Testis (tissue), 5 donors: ENCODE data around the gene ACP3. TPM values are rescaled to one million over a fixed set of nuclear protein-coding genes. Genes with fewer than 3 reads are reported as not detected.

ENCODE experiments used
- DNase-seq: peaks from one replicate; pipeline ENCODE4 v3.0.0-alpha.2; 2019
- H3K27ac ChIP-seq, 2 donors: fragments of 200-600 bp; sonication (generic); one replicate each; pipeline ENCODE4 v1.5.1; 2019
- H3K27me3 ChIP-seq: fragments of 200-600 bp; sonication (generic); one replicate; pipeline ENCODE4 v1.5.1; 2019
- H3K36me3 ChIP-seq: fragments of 200-600 bp; sonication (generic); one replicate; pipeline ENCODE4 v1.5.1; 2017; ENCODE audit warnings: low read depth; ENCODE audit errors: missing control alignments
- H3K4me1 ChIP-seq: fragments of 200-600 bp; sonication (generic); one replicate; pipeline ENCODE4 v1.5.1; 2019
- H3K4me3 ChIP-seq, 2 donors: fragments of 200-600 bp; sonication (generic); one replicate each; pipeline ENCODE4 v1.5.1; 2017 to 2019
- H3K9me3 ChIP-seq: fragments of 200-600 bp; sonication (generic); one replicate; pipeline ENCODE4 v1.5.1; 2017
- CTCF ChIP-seq, 3 experiments: fragments of 450-650 bp in 2 of 3; fragments of 200-600 bp in 1 of 3; sonication (generic) in 1 of 3; IDR thresholded peaks; one replicate each; pipeline ENCODE4 v1.5.1; 2016 to 2019; ENCODE audit warnings: antibody characterized with exemption in 3 of 3, mild to moderate bottlenecking in 2 of 3, moderate library complexity in 1 of 3
- POLR2A ChIP-seq: fragments of 450-650 bp; IDR thresholded peaks from one replicate; pipeline ENCODE4 v1.6.1; 2017; ENCODE audit warnings: antibody characterized with exemption, mild to moderate bottlenecking, moderate library complexity
- WGBS, 2 donors: methylation state at CpG; one replicate each; pipeline ENCODE4 v1.1.5; 2018; 5-methylcytosine and 5-hydroxymethylcytosine counted together
- intact Hi-C: fragments of 100-400 bp; cut with DNase I; formaldehyde crosslinking; loops from one replicate; pipeline ENCODE4 v1.15.1; 2023; ENCODE audit warnings: low total_unique reads
- long read RNA-seq, 2 donors: transcript quantifications; one replicate each; lab custom pipeline, GENCODE V29; 2026
- polyA plus RNA-seq: library from polyadenylated mRNA; stranded (reverse); fragments of 350-450 nt; fragmentation: Illumina TruSeq; extraction: RNeasy Lipid Tissue Mini Kit (QIAGEN cat#74804); gene quantifications from one replicate; pipeline ENCODE4 v1.2.3, GENCODE V29; 2014; ENCODE audit warnings: low read depth, low replicate concordance; ENCODE audit not compliant: insufficient read depth
- total RNA-seq, 2 donors: library from RNA; depleted of rRNA; stranded (reverse); fragments of >200 nt; gene quantifications; one replicate each; pipeline ENCODE4 v1.2.3, GENCODE V29; 2016

The ACP3 gene
- total RNA-seq (1 to 10 TPM; 5.8 to 7.9 TPM), polyA plus RNA-seq (2.6 TPM)
- long read RNA-seq, donor 1, partial matches to known transcripts, result 0 of 2 reads
- long read RNA-seq, donor 1, other reads (novel, unspliced or antisense), result 0 of 2 reads
- long read RNA-seq, donor 2, partial matches to known transcripts, result 0 of 1 reads
- long read RNA-seq, donor 2, other reads (novel, unspliced or antisense), result 0 of 1 reads

DNA sequence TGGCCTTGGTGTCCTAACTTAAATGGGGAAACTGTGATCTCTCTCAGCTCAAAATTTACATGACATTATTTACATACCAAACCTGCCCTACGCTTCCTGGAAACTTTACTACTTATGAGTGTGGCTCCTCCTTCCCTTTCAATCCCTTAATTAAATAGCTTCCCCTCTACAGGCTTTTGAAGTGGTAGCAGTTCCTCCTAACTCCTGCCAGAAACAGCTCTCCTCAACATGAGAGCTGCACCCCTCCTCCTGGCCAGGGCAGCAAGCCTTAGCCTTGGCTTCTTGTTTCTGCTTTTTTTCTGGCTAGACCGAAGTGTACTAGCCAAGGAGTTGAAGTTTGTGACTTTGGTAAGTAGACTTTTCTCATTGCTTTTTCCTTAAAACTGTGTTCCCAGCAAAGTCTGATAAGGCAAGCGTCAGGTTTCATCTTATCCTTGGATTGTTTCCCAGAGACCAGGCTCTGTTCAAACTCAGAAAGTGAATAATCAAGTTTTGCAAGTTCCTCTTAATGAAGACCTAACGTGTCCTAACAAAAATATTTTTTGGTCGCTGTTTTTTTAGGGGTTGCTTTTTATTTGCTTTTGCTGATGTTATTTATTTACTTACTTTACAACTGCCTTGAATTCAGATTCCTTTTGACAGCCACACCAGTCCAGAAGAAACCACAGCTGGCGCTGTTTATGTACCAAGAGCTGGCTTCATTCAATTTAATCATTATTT lies at the start of gene ACP3:
ACP3 (plus strand) TSS at position 179 of the 720 bp plus-strand sequence; CDS start at position 229, 50 bp downstream.
- no peaks in the 10 kb centered on the region for H3K36me3 ChIP-seq
- TF ChIP-seq CTCF (IDR thresholded peaks at IDR 0.05) (no peak), POLR2A (no peak)
- H3K27ac ChIP-seq, result peak within 1 kb of the TSS; percentile 70 to 81
- H3K27me3 ChIP-seq, result no peaks in the 10 kb centered on the region
- peaks cover 18% of the 10 kb centered on the region for H3K4me1 ChIP-seq
- WGBS, 2 donors, result 29 to 38% methylated on average over 6 of the region's 6 CpGs
- no peaks in the 10 kb centered on the region for H3K9me3 ChIP-seq
- intact Hi-C loops, result no loop called here
- H3K4me3 ChIP-seq, result no peak within 1 kb of the TSS
- DNase-seq, result peak; percentile 66

DNA sequence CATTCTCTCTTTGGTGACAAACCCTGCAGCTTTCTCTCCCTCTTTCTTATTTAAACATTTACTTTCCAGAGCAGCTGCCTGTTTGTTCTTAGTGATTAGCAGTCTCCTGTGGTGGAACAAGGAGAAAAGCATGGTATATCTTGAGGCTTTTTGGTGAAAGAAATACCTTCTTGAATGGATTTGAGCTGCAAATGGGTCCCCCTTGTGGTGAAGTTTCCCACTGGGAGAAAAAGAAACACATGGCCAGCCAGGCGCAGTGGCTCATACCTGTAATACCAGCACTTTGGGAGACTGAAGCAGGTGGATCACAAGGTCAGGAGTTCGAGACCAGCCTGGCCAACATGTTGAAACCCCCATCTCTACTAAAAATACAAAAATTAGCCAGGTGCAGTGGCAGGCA lies 48.3 kb upstream of the ACP3 start:
- H3K9me3 ChIP-seq, result no peaks in the 10 kb centered on the region
- WGBS, 2 donors, result 83 to 91% methylated on average over 2 of the region's 2 CpGs
- H3K4me1 ChIP-seq, result no peaks in the 10 kb centered on the region
- DNase-seq, result peak; percentile 33
- H3K36me3 ChIP-seq, result no peaks in the 10 kb centered on the region
- TF ChIP-seq POLR2A (no peak), CTCF (IDR thresholded peaks at IDR 0.05) (peak in 2 of 3 experiments; percentile 21 to 37)
- H3K4me3 ChIP-seq, result no peak overlapping the region
- intact Hi-C loops, result no loop called here
- H3K27me3 ChIP-seq, result no peaks in the 10 kb centered on the region
- no peak overlapping the region for H3K27ac ChIP-seq

DNA sequence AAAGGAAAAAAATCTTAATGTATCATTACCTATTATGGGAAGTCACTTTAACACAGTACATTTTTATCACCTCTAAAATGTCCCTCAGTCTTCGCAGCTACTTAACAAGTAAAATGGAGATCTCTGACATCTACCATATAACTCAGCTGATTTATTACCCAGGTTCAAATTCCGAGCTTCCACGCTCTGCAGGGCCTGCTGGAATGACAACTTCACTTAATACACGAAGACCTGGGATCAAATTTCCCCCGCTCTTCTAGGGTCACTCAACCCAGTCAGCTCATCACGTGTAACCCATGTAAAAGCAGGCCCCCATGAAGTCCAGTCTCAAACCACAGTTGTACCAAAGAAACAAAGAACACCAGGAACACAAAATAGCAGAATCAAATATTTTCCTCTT lies 44.2 kb upstream of the ACP3 start:
- Histone ChIP-seq H3K4me1 (no peaks in the 10 kb centered on the region), H3K27me3 (no peaks in the 10 kb centered on the region), H3K9me3 (no peaks in the 10 kb centered on the region), H3K36me3 (no peaks in the 10 kb centered on the region), H3K4me3 (no peak overlapping the region), H3K27ac (no peak overlapping the region)
- WGBS, 2 donors, result 66 to 70% methylated on average over 6 of the region's 6 CpGs
- DNase-seq, result no peak
- no peak for TF ChIP-seq CTCF (IDR thresholded peaks at IDR 0.05)
- TF ChIP-seq POLR2A, result no peak
- intact Hi-C loops, result no loop called here

DNA sequence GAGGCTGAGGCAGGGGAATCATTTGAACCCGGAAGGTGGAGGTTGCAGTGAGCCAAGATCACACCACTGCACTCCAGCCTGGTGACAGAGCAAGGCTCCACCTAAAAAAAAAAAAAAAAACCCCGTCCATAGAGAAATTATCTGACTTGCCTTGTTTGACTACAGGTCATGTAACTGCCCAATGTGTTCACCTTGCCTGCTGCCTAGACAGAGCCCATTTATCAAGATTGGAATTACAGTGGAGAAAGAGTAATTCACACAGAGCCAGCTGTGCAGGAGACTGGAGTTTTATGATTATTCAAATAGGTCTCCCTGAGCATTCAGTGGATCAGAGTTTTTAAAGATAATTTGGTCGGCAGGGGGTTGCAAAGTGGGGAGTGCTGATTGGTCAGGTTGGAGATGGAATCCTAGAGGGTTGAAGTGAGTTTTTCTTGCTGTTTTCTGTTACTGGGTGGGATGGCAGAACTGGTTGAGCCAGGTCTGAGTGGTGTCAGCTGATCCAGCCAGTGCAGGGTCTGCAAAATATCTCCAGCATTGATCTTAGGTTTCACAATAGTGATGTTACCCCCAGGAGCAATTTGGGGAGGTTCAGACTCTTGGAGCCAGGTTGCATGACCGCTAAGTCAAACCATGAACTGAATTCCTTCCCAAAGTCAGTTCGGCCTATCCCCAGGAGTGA lies 40.8 kb upstream of the ACP3 start:
- Histone ChIP-seq H3K27ac (no peak overlapping the region), H3K27me3 (no peaks in the 10 kb centered on the region), H3K4me1 (no peaks in the 10 kb centered on the region), H3K9me3 (no peaks in the 10 kb centered on the region), H3K4me3 (no peak overlapping the region), H3K36me3 (no peaks in the 10 kb centered on the region)
- DNase-seq, result no peak
- TF ChIP-seq POLR2A (no peak), CTCF (IDR thresholded peaks at IDR 0.05) (no peak)
- WGBS, 2 donors, result 91 to 96% methylated on average over 5 of the region's 5 CpGs
- intact Hi-C loops, result no loop called here
